H1 (cell line): ENCODE data around the gene ADSS1. TPM values are rescaled to one million over a fixed set of nuclear protein-coding genes. Genes with fewer than 3 reads are reported as not detected.

ENCODE experiments used
- HDAC6 ChIP-seq: IDR thresholded peaks from one replicate; pipeline ENCODE4 v1.7.1; 2012; ENCODE audit warnings: low read depth, mild to moderate bottlenecking, inconsistent platforms, low read length, moderate library complexity
- JUN ChIP-seq: IDR thresholded peaks from 2 replicates; pipeline ENCODE4 v1.6.1; 2011; ENCODE audit warnings: low read depth, mild to moderate bottlenecking, improper control_type of control experiment, low read length
- RNF2 ChIP-seq: fragments of 200-900, 300-1000 bp; sonication (generic); IDR thresholded peaks from 2 replicates; pipeline ENCODE4 v1.7.1; 2016; ENCODE audit warnings: borderline replicate concordance, low read depth, mild to moderate bottlenecking, antibody characterized with exemption, low read length; ENCODE audit not compliant: poor library complexity, severe bottlenecking; ENCODE audit errors: missing control alignments
- SUZ12 ChIP-seq: fragments of 200-600 bp; sonication (generic); IDR thresholded peaks from 2 replicates; pipeline ENCODE4 v1.6.1; 2012; ENCODE audit warnings: mild to moderate bottlenecking, inconsistent platforms, low read length, moderate library complexity, mixed read lengths
- TAF1 ChIP-seq: IDR thresholded peaks from 2 replicates; pipeline ENCODE4 v1.6.1; 2011; ENCODE audit warnings: mild to moderate bottlenecking, low read depth, low read length
- TCF12 ChIP-seq: IDR thresholded peaks from 2 replicates; pipeline ENCODE4 v1.6.1; 2011; ENCODE audit warnings: low read depth, mild to moderate bottlenecking, low read length
- polyA plus RNA-seq, 7 experiments: library from polyadenylated mRNA; depleted of rRNA in 3 of 7; stranded (reverse) in 5 of 7; unstranded in 2 of 7; fragments of >200 nt in 5 of 7; fragments of 200-250 nt in 2 of 7; gene quantifications; 1 replicate in 5 of 7; 2 replicates in 1 of 7; 4 replicates in 1 of 7; pipeline versions ENCODE4 v1.2.1 to v1.2.3, GENCODE V29; 2011 to 2013; ENCODE audit warnings: missing spikeins in 2 of 7, mixed read lengths in 2 of 7
- total RNA-seq: library from RNA; stranded (reverse); fragmentation: NEBNext Ultra II Directional; extraction: Animal tissue kit (Norgen Biotek cat#: 25700); gene quantifications from 2 replicates; pipeline ENCODE4 v1.2.1, GENCODE V29; 2021

Gene ADSS1
- total and polyA plus RNA-seq, 2 of the 8 experiments (the other 6 are each of a cell fraction or from before 2014, with no cell fraction given) = 7.1 to 7.9 TPM

DNA sequence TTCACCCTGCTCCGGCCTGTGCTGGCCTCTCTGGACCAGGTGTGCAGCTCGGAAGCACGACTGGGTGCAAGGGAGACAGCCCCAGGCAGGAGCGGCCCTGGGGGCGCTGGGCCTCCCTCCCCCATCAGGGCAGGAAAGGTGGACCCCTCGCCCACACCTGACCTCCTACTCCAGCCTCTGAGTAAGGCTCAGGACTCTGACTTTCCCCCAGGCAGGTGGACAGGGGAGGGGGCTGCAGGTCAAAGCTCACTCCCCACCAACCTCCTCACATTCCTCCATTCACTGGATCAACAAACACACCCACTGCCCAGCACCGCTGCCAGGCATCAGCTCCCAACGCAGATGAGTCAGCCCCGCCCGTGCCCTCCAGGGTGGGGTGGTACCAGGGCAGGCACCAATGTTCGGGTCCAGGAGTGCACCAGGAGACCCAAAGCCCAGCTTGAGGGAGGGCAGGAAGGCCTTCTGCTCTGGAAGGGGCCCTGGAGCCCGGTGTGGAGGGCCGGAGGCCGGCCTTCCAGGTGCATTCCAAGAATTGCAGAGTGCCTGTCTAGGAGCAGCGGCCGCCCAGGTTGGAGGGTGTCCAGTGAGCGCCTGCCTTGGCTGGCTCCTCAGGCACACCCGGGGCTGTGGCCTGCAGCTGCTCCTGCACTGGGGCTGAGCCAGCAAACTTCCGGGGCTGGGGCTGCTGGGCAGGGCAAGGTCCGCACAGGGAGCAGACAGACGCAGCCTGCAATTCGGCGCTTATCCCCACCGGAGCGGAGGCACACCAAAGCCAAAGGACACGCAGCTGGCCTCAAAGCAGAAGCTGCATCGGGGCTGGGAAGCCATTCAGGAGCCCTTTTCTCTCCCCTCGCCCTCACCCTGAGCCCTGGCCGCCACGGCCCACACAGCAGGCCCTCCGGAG is 36.2 kb upstream of the ADSS1 start (continued):
- TF ChIP-seq RNF2 (no peak), TCF12 (no peak), SUZ12 (no peak), JUN (no peak), HDAC6 (no peak), TAF1 (no peak)
